ENCODE data around the gene BNIP2.

DNA sequence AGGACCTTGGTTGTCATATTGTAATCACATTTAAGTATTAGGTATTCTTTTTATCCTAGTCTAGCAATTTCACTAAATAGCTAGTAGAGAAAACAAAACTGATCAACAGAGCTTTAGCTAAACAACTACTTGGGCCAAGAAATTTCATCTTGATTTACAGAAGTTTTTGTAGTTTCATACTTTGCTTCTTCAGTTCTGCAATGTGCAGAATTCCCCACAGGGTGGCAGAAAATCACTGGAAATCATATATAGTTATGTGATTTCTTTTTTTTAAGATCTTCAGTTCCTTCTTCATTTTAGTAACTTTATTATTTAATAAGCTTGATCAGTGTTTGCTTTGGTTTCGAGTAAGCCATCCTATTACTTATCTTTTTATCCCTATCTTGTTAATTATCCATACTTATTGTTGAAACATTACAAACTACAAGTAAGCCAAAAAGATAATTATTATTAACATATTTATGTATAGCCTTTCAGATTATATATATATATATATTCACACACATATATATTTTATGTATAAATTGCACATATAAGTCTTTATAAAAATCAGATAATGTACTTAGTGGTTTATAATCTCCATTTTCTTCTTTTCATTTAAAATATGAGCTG lies 2.2 kb upstream of the BNIP2 start:
- TF ChIP-seq, protein P1, sequence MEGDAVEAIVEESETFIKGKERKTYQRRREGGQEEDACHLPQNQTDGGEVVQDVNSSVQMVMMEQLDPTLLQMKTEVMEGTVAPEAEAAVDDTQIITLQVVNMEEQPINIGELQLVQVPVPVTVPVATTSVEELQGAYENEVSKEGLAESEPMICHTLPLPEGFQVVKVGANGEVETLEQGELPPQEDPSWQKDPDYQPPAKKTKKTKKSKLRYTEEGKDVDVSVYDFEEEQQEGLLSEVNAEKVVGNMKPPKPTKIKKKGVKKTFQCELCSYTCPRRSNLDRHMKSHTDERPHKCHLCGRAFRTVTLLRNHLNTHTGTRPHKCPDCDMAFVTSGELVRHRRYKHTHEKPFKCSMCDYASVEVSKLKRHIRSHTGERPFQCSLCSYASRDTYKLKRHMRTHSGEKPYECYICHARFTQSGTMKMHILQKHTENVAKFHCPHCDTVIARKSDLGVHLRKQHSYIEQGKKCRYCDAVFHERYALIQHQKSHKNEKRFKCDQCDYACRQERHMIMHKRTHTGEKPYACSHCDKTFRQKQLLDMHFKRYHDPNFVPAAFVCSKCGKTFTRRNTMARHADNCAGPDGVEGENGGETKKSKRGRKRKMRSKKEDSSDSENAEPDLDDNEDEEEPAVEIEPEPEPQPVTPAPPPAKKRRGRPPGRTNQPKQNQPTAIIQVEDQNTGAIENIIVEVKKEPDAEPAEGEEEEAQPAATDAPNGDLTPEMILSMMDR (IDR thresholded peaks at IDR 0.05; ENCODE audit: low read depth, low read length) = peak; percentile 53
- no peak for TF ChIP-seq POLR2A (IDR thresholded peaks at IDR 0.05; ENCODE audit: extremely low read depth, insufficient read length)
- TF ChIP-seq, protein P2, sequence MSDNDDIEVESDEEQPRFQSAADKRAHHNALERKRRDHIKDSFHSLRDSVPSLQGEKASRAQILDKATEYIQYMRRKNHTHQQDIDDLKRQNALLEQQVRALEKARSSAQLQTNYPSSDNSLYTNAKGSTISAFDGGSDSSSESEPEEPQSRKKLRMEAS (IDR thresholded peaks at IDR 0.05; ENCODE audit: low read depth, low read length) = no peak

All from NB4 (cell line).